DND-41 (cell line): ENCODE results near the gene COA3.

Experiments
- CTCF ChIP-seq: IDR thresholded peaks from 2 replicates; pipeline ENCODE4 v1.5.1; 2012; ENCODE audit warnings: borderline replicate concordance, low read length, moderate library complexity, mild to moderate bottlenecking; ENCODE audit not compliant: poor library complexity, severe bottlenecking; ENCODE audit errors: extremely low read depth
- EZH2 ChIP-seq: IDR thresholded peaks from 3 replicates; pipeline ENCODE4 v1.6.1; 2012; ENCODE audit warnings: borderline replicate concordance, low read depth, mild to moderate bottlenecking, moderate library complexity, low read length, inconsistent platforms; ENCODE audit not compliant: severe bottlenecking

- TF ChIP-seq CTCF (no peak), EZH2 (no peak)
Measured at GRCh38 chr17:42833767-42834422, 35.4 kb upstream of the COA3 start.
